HCT116 (cell line): Measurements from ENCODE around the gene ZBTB24. TPM values are rescaled to one million over a fixed set of nuclear protein-coding genes. Genes with fewer than 3 reads are reported as not detected.

ENCODE experiments used
- ATAC-seq: fragments of 200-7000 bp; cut with Tn5 transposase; 2 replicates; pipeline ENCODE4 v1.9.1; 2020; ENCODE audit warnings: mild to moderate bottlenecking, moderate library complexity
- BruUV-seq: library from RNA; stranded (reverse); fragments of 400-500 nt; replicated peaks from 2 replicates; lab custom pipeline; 2021; lab: Mats Ljungman, UMichigan
- CTCF ChIA-PET: fragments of 300-600 bp; sonication (Branson Sonifier 250); formaldehyde crosslinking; loops from one replicate; lab custom pipeline; 2021; ENCODE audit warnings: antibody characterized with exemption; lab: Charles Lee
- POLR2A ChIA-PET: fragments of 300-600, 350-600 bp; sonication (Branson Sonifier 250); formaldehyde crosslinking; loops from one replicate; lab custom pipeline; 2021; ENCODE audit warnings: antibody characterized with exemption; lab: Charles Lee
- RAD21 ChIA-PET, 2 experiments: fragments of 300-600 bp; sonication (Branson Sonifier 250); formaldehyde crosslinking; loops; one replicate each; lab custom pipeline; 2023; ENCODE audit warnings: low total read pairs in 2 of 2; ENCODE audit not compliant: uncharacterized antibody in 2 of 2, unreplicated experiment in 2 of 2, low non-redundant PET in 1 of 2; lab: Charles Lee
- DNase-seq: peaks from one replicate; pipeline ENCODE4 v3.0.0-alpha.2; 2010; ENCODE audit warnings: low read depth, low spot score
- H2AFZ ChIP-seq: fragments of 200-600 bp; shearing (Covaris generic), sonication (generic); 2 replicates; pipeline ENCODE4 v1.6.1; 2017; ENCODE audit warnings: low read depth, mixed run types, mixed read lengths, antibody characterized with exemption, low read length; ENCODE audit not compliant: poor library complexity, severe bottlenecking
- H3K27ac ChIP-seq: 2 replicates; pipeline ENCODE4 v1.5.1; 2012; ENCODE audit warnings: low read depth, low read length
- H3K27me3 ChIP-seq: fragments of 200-600 bp; sonication (generic); 2 replicates; pipeline ENCODE4 v1.6.1; 2016; ENCODE audit warnings: mixed run types, low read length, mixed read lengths; ENCODE audit not compliant: insufficient read depth
- H3K36me3 ChIP-seq, 2 experiments: fragments of 200-500 bp in 1 of 2; fragments of 200-600 bp in 1 of 2; sonication (Bioruptor generic) in 1 of 2; sonication (generic) in 1 of 2; 2 replicates each; pipeline versions ENCODE4 v1.5.1 to v1.6.1; 2014 to 2016; ENCODE audit warnings: low read length in 2 of 2, inconsistent platforms in 1 of 2, mixed read lengths in 1 of 2, mixed run types in 1 of 2; ENCODE audit not compliant: insufficient read depth in 2 of 2, control insufficient read depth in 1 of 2
- H3K4me1 ChIP-seq, 2 experiments: fragments of 200-600 bp in 1 of 2; sonication (generic) in 1 of 2; 2 replicates each; pipeline versions ENCODE4 v1.5.1 to v1.6.1; 2012 to 2017; ENCODE audit warnings: low read length in 2 of 2, inconsistent platforms in 1 of 2, mild to moderate bottlenecking in 1 of 2, mixed read lengths in 1 of 2, mixed run types in 1 of 2, moderate library complexity in 1 of 2; ENCODE audit not compliant: insufficient read depth in 2 of 2, control insufficient read depth in 1 of 2
- H3K4me2 ChIP-seq: fragments of 200-600 bp; sonication (generic); 2 replicates; pipeline ENCODE4 v1.6.1; 2017; ENCODE audit warnings: mixed run types, low read length, mixed read lengths
- H3K4me3 ChIP-seq, 2 experiments: fragments of 200-600 bp in 1 of 2; sonication (generic) in 1 of 2; replicated peaks in 1 of 2; 2 replicates each; pipeline ENCODE4 v1.5.1; 2011 to 2016; ENCODE audit warnings: low read length in 2 of 2, control low read depth in 1 of 2, low read depth in 1 of 2, mild to moderate bottlenecking in 1 of 2, mixed read lengths in 1 of 2, mixed run types in 1 of 2
- H3K79me2 ChIP-seq: fragments of 200-600 bp; sonication (generic); 2 replicates; pipeline ENCODE4 v1.6.1; 2017; ENCODE audit warnings: mild to moderate bottlenecking, mixed run types, low read length, moderate library complexity, mixed read lengths; ENCODE audit not compliant: insufficient read depth
- H3K9ac ChIP-seq: fragments of 200-600 bp; sonication (generic); 2 replicates; pipeline ENCODE4 v1.6.1; 2016; ENCODE audit warnings: low read length, mixed read lengths
- H3K9me2 ChIP-seq: fragments of 200-600 bp; sonication (generic), shearing (Covaris generic); 2 replicates; pipeline ENCODE4 v1.6.1; 2017; ENCODE audit warnings: mixed run types, mild to moderate bottlenecking, moderate library complexity; ENCODE audit not compliant: insufficient read depth
- H3K9me3 ChIP-seq, 2 experiments: fragments of 200-500 bp in 1 of 2; fragments of 200-600 bp in 1 of 2; sonication (Bioruptor generic) in 1 of 2; sonication (generic) in 1 of 2; 2 replicates each; pipeline ENCODE4 v1.6.1; 2014 to 2017; ENCODE audit warnings: low read length in 2 of 2, mixed read lengths in 2 of 2, inconsistent platforms in 1 of 2, low read depth in 1 of 2, mild to moderate bottlenecking in 1 of 2, mixed run types in 1 of 2, moderate library complexity in 1 of 2; ENCODE audit not compliant: control insufficient read depth in 1 of 2, insufficient read depth in 1 of 2
- H4K20me1 ChIP-seq: fragments of 200-600 bp; sonication (generic), shearing (Covaris generic); 2 replicates; pipeline ENCODE4 v1.6.1; 2017; ENCODE audit warnings: mixed run types, mild to moderate bottlenecking, moderate library complexity; ENCODE audit not compliant: insufficient read depth
- ATF3 ChIP-seq: IDR thresholded peaks from 2 replicates; pipeline ENCODE4 v1.6.1; 2012
- CTCF ChIP-seq, 3 experiments: fragments of 200-600 bp in 1 of 3; sonication (generic) in 1 of 3; IDR thresholded peaks in 2 of 3; conservative IDR thresholded peaks in 1 of 3; 2 replicates each; pipeline ENCODE4 v1.5.1; 2012 to 2017; ENCODE audit warnings: low read depth in 2 of 3, low read length in 2 of 3, antibody characterized with exemption in 1 of 3, borderline replicate concordance in 1 of 3, control low read depth in 1 of 3, mild to moderate bottlenecking in 1 of 3, mixed read lengths in 1 of 3, mixed run types in 1 of 3, moderate library complexity in 1 of 3; ENCODE audit not compliant: insufficient read depth in 1 of 3
- EGR1 ChIP-seq: IDR thresholded peaks from 2 replicates; pipeline ENCODE4 v1.6.1; 2012; ENCODE audit warnings: low read depth
- JUND ChIP-seq: IDR thresholded peaks from 2 replicates; pipeline ENCODE4 v1.6.1; 2012
- POLR2AphosphoS5 ChIP-seq: IDR thresholded peaks from 2 replicates; pipeline ENCODE4 v1.6.1; 2011; ENCODE audit warnings: mild to moderate bottlenecking, low read depth, low read length, moderate library complexity
- RAD21 ChIP-seq: IDR thresholded peaks from 2 replicates; pipeline ENCODE4 v1.6.1; 2012; ENCODE audit warnings: low read depth, mild to moderate bottlenecking
- REST ChIP-seq: IDR thresholded peaks from 2 replicates; pipeline ENCODE4 v1.6.1; 2012; ENCODE audit warnings: low read depth
- YY1 ChIP-seq: IDR thresholded peaks from 2 replicates; pipeline ENCODE4 v1.6.1; 2011; ENCODE audit warnings: low read length, low read depth, moderate library complexity, mild to moderate bottlenecking; ENCODE audit not compliant: insufficient replicate concordance; ENCODE audit errors: extremely low read depth
- ZFX ChIP-seq: fragments of 450-650 bp; IDR thresholded peaks from 2 replicates; pipeline ENCODE4 v1.6.1; 2017
- ZNF274 ChIP-seq: fragments of 200-500 bp; sonication (Bioruptor generic); IDR thresholded peaks from 2 replicates; pipeline ENCODE4 v1.6.1; 2014; ENCODE audit warnings: mild to moderate bottlenecking, low read depth, low read length, inconsistent platforms
- intact Hi-C: fragments of 100-400 bp; cut with micrococcal nuclease; formaldehyde crosslinking; loops from 2 replicates; pipeline ENCODE4 v1.10.0; 2022
- total RNA-seq: library from RNA; stranded (reverse); gene quantifications from one replicate; pipeline ENCODE4 v1.2.1, GENCODE V29; 2021; ENCODE audit not compliant: unreplicated experiment

Gene ZBTB24
- total RNA-seq, 1 experiment from 2014 or later: 11.3 TPM

- Histone ChIP-seq H3K27ac (no peak overlapping the region), H3K79me2 (peaks cover 64% of the 10 kb centered on the region), H3K9me3 (no peaks in the 10 kb centered on the region), H4K20me1 (no peaks in the 10 kb centered on the region), H3K4me2 (no peak overlapping the region), H3K27me3 (no peaks in the 10 kb centered on the region), H3K4me3 (no peak overlapping the region), H3K9me2 (no peaks in the 10 kb centered on the region), H3K4me1 (no peaks in the 10 kb centered on the region), H3K9ac (no peak overlapping the region), H3K36me3 (peaks cover 40 to 69% of the 10 kb centered on the region in 2 experiments), H2AFZ (no peak overlapping the region)
- no peak for ATAC-seq
- RAD21 ChIA-PET: no interaction called here
- intact Hi-C loops: no loop called here
- DNase-seq: no peak
- no TSS peak for BruUV-seq
- CTCF ChIA-PET: no interaction called here
- TF ChIP-seq JUND (no peak), YY1 (no peak), EGR1 (no peak)
- POLR2A ChIA-PET: no interaction called here
These were observed 10.7 kb downstream of the ZBTB24 start for GRCh38 chr6:109472132-109472995.

GRCh38 chr6:109471105-109471810 is 11.8 kb downstream of the ZBTB24 start:
- H3K27ac ChIP-seq: no peak overlapping the region
- H3K27me3 ChIP-seq: no peaks in the 10 kb centered on the region
- DNase-seq (no peak), ATAC-seq (no peak)
- RAD21 ChIA-PET: no interaction called here
- no peak overlapping the region for H3K4me3 ChIP-seq
- peaks cover 44 to 75% of the 10 kb centered on the region in 2 experiments for H3K36me3 ChIP-seq
- no peaks in the 10 kb centered on the region for H3K9me3 ChIP-seq
- TF ChIP-seq CTCF (IDR thresholded peaks at IDR 0.05 in 2 of 3, conservative IDR thresholded peaks at IDR 0.05 in 1 of 3; ENCODE audit: borderline replicate concordance in 1 of 3, insufficient read depth in 1 of 3, low read depth in 2 of 3, low read length in 2 of 3) (no peak), ATF3 (no peak), EGR1 (no peak), RAD21 (no peak), ZFX (no peak), POLR2AphosphoS5 (no peak), REST (no peak), ZNF274 (no peak)
- no peak overlapping the region for H3K4me2 ChIP-seq
- POLR2A ChIA-PET: no interaction called here
- BruUV-seq: no TSS peak
- CTCF ChIA-PET: no interaction called here
- H3K9ac ChIP-seq: no peak overlapping the region
- intact Hi-C loops: no loop called here
- H3K9me2 ChIP-seq: no peaks in the 10 kb centered on the region
- no peaks in the 10 kb centered on the region for H4K20me1 ChIP-seq
- no peak overlapping the region for H2AFZ ChIP-seq
- no peaks in the 10 kb centered on the region for H3K4me1 ChIP-seq
- H3K79me2 ChIP-seq: peaks cover 54% of the 10 kb centered on the region
